22Rv1 (cell line): ENCODE results near the gene HELT.

Experiments used
- ZFX ChIP-seq: fragments of 450-650 bp; IDR thresholded peaks from 2 replicates; pipeline ENCODE4 v1.6.1; 2017; ENCODE audit warnings: antibody characterized with exemption, borderline replicate concordance
- TF ChIP-seq, protein P1 (sequence below): fragments of 450-650 bp; IDR thresholded peaks from 2 replicates; pipeline ENCODE4 v1.5.1; 2017; ENCODE audit warnings: mild to moderate bottlenecking

DNA sequence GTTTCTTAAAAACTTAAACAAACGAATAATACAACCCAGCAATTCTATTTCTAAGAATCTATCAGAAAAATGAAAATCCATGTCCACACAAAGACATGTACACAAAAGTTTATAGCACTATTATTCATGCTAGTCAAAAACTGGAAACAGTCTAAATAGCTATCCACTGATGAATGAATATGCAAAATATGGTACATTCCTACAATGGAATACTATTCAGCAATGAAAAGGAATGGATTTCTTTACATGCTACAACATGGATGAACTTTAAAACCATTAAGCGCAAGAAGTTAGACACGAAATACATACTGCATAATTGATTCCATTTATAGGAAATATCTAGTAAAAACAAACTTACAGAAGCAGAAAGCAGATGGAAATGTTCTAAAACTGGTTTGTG lies 43.3 kb downstream of the HELT start:
- TF ChIP-seq, protein P1, sequence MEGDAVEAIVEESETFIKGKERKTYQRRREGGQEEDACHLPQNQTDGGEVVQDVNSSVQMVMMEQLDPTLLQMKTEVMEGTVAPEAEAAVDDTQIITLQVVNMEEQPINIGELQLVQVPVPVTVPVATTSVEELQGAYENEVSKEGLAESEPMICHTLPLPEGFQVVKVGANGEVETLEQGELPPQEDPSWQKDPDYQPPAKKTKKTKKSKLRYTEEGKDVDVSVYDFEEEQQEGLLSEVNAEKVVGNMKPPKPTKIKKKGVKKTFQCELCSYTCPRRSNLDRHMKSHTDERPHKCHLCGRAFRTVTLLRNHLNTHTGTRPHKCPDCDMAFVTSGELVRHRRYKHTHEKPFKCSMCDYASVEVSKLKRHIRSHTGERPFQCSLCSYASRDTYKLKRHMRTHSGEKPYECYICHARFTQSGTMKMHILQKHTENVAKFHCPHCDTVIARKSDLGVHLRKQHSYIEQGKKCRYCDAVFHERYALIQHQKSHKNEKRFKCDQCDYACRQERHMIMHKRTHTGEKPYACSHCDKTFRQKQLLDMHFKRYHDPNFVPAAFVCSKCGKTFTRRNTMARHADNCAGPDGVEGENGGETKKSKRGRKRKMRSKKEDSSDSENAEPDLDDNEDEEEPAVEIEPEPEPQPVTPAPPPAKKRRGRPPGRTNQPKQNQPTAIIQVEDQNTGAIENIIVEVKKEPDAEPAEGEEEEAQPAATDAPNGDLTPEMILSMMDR: no peak
- TF ChIP-seq ZFX: no peak
